ENCODE data around the gene NRCAM.
"Not testable (repeated sequence)": the region's sequence is repeated elsewhere in the genome, so short reads cannot be mapped to it uniquely, and the experiment has no call there.

The NRCAM gene

GRCh38 chr7:108393097-108393496 lies 63.1 kb downstream of the NRCAM start:
- DNase-seq, result not testable (repeated sequence)

- not testable (repeated sequence) for DNase-seq
Measured at GRCh38 chr7:108387686-108388085, 68.5 kb downstream of the NRCAM start.

DNA sequence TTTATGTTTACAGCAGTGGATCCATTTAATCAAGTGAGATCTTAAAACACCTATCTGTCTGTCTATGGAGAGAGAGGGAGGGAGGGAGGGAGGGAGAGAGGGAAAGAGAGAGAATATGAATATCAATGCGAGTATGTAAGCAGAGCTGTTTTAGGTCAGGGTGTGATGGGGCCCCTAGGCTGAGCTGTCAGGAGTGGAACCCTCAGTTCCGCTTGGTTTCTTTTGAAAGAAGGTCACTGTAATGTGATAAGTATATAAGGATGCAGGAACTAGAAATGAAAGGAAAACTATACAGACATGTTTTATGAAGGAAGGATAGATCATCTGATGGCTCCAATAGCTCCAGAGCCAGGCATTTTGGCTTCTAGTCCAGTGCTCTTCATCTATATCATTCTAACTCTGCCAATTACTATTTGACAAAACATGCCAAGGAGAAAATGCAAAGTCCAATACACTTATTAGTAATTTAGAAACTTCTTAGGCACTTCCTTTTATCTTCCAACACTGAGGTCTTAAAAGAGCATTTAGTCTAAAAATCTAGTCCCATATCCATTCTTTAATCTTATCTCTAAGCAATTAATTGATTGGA lies 70.3 kb downstream of the NRCAM start:
- DNase-seq, result no peak

DNA sequence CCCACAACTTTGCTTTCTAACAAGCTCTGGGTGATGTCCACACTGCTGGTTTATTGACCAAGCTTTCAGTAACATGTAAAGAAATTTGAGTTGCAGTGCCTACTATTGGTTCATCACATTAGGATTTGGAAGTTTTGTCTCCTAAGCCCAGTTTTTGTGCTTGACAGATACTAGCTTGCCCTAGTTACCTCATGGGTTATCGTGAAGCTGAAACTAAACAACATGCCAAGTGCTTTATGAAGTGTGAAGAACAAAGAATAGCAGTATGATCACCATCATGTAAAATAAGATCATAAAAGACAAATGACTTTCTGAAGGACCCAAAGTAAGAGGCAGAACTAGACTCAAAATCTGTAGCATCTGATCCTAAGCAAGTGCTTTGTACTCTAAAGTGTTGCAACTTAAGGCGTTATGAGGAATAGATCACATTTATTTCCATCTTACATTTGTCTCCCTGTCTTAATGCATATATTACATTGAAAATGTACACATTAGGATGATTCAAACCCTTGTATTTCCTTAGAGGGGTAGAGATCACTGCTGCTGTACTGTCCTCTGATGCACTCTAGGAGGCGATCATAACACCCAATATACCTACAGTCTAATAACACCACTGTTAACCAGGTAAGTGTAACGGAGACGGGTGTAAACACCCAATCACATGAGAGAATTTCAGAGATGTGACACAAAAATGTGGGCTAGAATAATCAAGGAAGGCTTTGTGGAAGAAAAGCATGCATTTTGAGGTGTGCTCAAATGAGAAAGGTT lies 71.3 kb downstream of the NRCAM start:
- DNase-seq, result no peak

DNA sequence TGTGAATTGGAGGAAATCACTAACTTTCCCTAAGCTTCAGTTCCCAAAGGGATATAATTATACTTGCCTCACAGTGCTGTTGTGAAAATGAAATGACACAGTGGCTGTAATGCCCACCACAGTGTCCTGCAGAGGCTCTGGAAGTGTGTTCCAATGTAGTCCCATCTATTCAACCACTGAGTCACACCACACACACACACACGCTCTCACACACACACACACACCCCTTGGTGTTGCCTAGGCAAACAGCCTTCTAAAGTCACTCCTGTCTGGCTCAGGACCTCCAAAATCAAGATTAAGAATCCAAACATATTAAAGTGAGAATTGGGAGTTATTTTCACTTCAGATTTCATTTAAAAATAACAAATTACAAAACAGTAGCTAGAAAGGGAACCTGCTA lies 73.3 kb downstream of the NRCAM start:
- DNase-seq, result no peak

- DNase-seq, result no peak
Measured at GRCh38 chr7:108380517-108380916, 75.7 kb downstream of the NRCAM start.

DNA sequence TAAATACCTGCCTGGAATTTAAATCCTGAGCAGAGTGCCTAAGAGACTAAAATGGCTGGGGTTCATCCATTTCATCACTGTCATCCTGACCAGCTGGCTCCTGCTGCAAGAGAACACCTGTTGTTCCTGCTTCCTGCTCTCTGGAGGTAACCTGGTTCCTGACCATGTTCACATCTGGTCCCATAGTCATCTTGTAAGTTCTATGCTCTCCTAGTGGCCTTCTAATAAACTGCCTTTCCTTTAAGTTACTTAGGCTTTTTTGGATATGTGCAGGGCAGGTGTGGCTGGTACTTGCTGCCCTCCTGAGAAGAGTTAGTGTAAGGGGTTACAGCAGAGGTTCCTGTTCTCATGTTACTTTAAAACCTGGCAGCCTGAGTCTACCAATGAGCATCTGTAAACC lies 80.0 kb downstream of the NRCAM start:
- DNase-seq, result no peak

DNA sequence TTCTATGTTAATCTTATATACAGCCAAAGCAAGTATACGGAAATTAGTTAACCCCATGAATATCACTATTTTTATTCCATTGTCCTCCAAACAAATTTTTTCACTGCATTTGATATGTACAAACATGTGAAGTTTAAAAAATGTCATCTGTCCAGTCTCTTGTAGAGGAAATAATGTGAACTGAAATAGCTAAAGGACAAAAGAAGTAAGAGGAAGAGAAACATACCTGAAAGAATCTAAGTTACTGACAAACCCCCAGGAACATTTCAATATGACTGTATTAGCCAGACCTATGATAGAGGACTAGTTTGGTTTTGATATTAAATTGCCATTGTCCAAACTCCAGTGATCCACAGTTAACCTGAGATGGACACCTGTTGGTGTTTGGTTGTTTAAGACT lies 80.6 kb downstream of the NRCAM start:
- DNase-seq, result no peak

- no peak for DNase-seq
Measured at GRCh38 chr7:108374899-108375298, 81.3 kb downstream of the NRCAM start.

GRCh38 chr7:108372618-108373017 lies 83.6 kb downstream of the NRCAM start:
- DNase-seq, result no peak

GRCh38 chr7:108370616-108371015 lies 85.6 kb downstream of the NRCAM start:
- DNase-seq, result no peak

DNA sequence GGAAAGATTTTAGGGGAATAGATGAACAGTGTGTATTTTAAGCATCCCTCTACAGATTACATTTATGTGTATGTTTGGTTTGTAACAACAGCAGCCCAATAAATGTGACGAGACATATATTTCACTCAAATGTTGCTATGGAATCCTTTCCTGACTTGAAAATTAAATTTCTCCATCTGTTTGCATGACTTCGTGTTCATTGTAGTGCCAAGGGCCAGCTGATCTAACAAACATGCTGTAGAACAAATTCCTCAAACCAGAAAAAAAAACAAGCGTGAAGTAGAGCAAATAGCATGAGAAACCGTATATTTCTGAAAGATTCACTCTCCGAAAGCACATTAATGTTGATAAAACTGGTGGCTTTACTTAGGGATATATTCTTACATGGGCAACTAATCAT lies 87.8 kb downstream of the NRCAM start:
- DNase-seq, result no peak

GRCh38 chr7:108367946-108368345 lies 88.3 kb downstream of the NRCAM start:
- no peak for DNase-seq

GRCh38 chr7:108367314-108367713 lies 88.9 kb downstream of the NRCAM start:
- no peak for DNase-seq

- no peak for DNase-seq
Measured at GRCh38 chr7:108363659-108364058, 92.6 kb downstream of the NRCAM start.

DNA sequence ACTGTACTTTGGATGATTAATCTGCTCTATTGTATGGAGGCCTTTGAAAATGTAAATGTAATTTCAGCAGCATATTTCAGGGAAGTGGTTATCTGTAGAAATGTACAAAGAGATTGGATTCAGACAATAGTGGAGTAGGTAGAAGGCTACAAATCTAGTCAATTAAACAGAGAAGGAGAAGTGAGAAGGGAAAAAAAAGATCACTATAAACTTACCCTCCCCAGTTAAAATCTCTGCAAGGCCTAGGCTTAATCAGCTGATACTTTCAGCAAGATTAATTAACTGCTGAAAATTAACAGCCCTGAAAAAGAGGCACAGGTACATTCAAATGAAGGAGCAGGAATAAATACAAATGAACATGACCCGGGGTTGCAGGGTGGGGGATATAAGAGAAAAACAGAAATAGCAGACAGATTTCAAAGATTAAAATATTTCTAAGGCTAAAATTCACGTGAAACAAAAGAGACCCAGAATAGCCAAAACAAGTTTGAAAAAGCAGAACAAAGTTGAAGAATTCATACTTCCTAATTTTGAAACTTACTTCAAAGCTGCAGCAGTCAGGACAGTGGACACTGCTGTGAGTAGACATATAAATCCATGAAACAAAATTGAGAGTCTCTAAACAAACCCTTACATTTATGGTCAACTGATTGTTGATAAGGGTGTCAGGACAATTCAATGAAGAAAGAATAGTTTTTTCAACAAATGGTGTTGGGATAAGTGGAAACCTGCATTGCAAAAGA lies 96.0 kb downstream of the NRCAM start:
- peak in 2 of 3 donors; percentile 15 to 31 for DNase-seq

DNA sequence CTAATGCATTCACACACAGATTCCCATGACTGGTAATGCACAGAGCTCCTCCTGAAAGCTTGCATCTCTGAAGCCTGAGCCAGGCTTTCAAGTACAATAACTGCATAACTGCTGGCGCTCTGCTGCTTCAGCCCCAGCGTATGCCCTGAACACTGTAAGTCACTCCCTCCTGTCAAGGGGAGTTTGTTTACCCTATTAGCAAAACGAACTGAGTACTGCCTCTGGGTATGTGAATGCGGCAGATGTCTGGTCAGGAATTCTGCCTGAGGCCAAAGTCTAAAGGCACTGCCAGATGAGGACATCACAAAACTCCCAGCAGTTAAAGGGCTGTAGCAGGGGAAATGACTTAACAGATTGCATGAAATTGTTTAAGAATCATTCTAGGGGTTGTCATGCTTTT lies 97.7 kb downstream of the NRCAM start:
- DNase-seq, result no peak

GRCh38 chr7:108351729-108352131 lies 104.5 kb downstream of the NRCAM start:
- DNase-seq, result no peak

DNA sequence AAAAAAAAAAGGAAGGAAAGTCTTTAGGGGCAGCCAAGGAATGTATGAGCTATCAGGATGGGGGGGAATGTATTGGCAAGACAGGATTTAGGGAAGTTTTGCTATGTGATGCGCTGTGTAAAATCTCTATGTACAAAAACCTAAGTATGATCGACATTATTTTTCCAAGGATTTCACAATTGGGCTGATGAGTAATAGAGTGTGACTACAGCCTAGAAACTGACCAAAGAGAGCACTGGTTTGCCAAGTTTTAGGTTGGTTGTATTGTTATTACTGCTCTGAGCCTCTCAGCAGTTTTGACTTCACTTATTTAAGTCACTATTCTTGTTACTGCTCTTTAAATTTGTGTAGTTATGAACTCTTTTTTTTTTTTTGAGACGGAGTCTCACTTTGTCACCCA lies 107.3 kb downstream of the NRCAM start:
- peak in 2 of 3 donors; percentile 19 to 23 for DNase-seq

DNA sequence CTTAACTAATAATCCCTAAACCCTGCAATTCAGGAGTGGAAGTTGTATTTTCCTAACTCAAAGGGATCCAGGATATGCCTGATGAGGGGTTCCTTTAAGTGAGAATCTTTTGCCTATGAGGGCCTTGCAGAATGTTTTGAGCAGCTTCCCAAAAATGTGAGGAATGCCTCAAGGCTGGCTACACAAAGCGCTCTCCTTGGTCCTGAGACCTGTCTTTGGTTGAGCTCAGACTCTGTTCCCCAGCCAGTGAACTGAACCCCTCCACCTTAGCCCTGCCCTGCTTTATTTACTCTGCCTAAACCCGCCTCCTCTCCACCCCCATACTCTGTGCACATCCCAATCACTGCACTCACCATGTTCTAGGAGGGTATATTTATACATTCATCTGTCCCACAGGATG lies 108.6 kb downstream of the NRCAM start:
- DNase-seq, result no peak

- no peak for DNase-seq
Measured at GRCh38 chr7:108345710-108346336, 110.4 kb downstream of the NRCAM start.

DNA sequence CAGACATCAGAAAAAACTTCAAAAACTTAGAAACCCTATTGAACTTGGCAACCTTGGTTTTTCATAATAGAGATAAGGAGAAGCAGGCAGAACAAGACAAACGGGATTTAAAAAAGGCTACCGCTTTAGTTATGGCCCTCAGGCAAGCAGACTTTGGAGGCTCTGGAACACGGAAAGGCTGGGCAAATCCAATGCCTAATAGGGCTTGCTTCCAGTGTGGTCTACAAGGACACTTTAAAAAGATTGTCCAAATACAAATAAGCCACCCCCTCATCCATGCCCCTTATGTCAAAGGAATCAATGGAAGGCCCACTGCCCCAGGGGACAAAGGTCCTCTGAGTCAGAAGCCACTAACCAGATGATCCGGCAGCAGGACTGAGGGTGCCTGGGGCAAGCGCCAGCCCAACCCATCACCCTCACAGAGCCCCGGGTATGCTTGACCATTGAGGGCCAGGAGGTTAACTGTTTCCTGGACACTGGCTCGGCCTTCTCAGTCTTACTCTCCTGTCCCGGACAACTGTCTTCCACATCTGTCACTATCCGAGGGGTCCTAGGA lies 115.3 kb downstream of the NRCAM start:
- no peak for DNase-seq

- not testable (repeated sequence) for DNase-seq
Measured at GRCh38 chr7:108340406-108340805, 115.8 kb downstream of the NRCAM start.

All from suppressor macrophage treated with lipopolysaccharide for 1 hour (primary cell).